Gastroesophageal sphincter (tissue), 4 donors: ENCODE measurements around the gene CRCP. TPM values are rescaled to one million over a fixed set of nuclear protein-coding genes. Genes with fewer than 3 reads are reported as not detected.
"Not testable (repeated sequence)": the region's sequence is repeated elsewhere in the genome, so short reads cannot be mapped to it uniquely, and the experiment has no call there.

Experiments
- ATAC-seq: fragments of 150-250 bp; one replicate; pipeline ENCODE4 v1.9.1; 2016; ENCODE audit warnings: mild to moderate bottlenecking, moderate library complexity
- H3K27ac ChIP-seq, 4 donors: fragments of 200-600 bp; sonication (generic) in 3 of 4; 1 replicate in 3 of 4; 2 replicates in 1 of 4; pipeline ENCODE4 v1.5.1; 2016 to 2019
- H3K27me3 ChIP-seq: fragments of 200-600 bp; sonication (generic); one replicate; pipeline ENCODE4 v1.5.1; 2019
- H3K36me3 ChIP-seq, 2 donors: fragments of 200-600 bp; sonication (generic); one replicate each; pipeline ENCODE4 v1.5.1; 2019; ENCODE audit warnings: control low read depth in 1 of 2
- H3K4me1 ChIP-seq, 3 donors: fragments of 200-600 bp; sonication (generic); 1 replicate in 2 of 3; 2 replicates in 1 of 3; pipeline ENCODE4 v1.5.1; 2016 to 2019; ENCODE audit warnings: control low read depth in 2 of 3
- H3K4me3 ChIP-seq, 2 donors: fragments of 200-600 bp; sonication (generic); one replicate each; pipeline ENCODE4 v1.5.1; 2019; ENCODE audit warnings: mild to moderate bottlenecking in 1 of 2, moderate library complexity in 1 of 2
- H3K9me3 ChIP-seq, 3 donors: fragments of 200-600 bp; sonication (generic); one replicate each; pipeline ENCODE4 v1.5.1; 2017 to 2019; ENCODE audit warnings: control low read depth in 2 of 3
- EP300 ChIP-seq: sonication (generic); formaldehyde crosslinking; IDR thresholded peaks from one replicate; pipeline ENCODE4 v1.6.1; 2017; ENCODE audit warnings: antibody characterized with exemption, mild to moderate bottlenecking
- POLR2A ChIP-seq, 2 donors: fragments of 450-650 bp; IDR thresholded peaks; one replicate each; pipeline ENCODE4 v1.6.1; 2017; ENCODE audit warnings: antibody characterized with exemption in 2 of 2, mild to moderate bottlenecking in 2 of 2, moderate library complexity in 1 of 2
- POLR2AphosphoS5 ChIP-seq: sonication (generic); formaldehyde crosslinking; IDR thresholded peaks from one replicate; pipeline ENCODE4 v1.6.1; 2017; ENCODE audit warnings: antibody characterized with exemption
- WGBS, 2 donors: methylation state at CpG; one replicate each; pipeline ENCODE4 v1.1.5; 2018; ENCODE audit warnings: low coverage in 1 of 2; 5-methylcytosine and 5-hydroxymethylcytosine counted together
- total RNA-seq, 4 donors: library from RNA; depleted of rRNA; stranded (reverse); fragments of >200 nt; gene quantifications; one replicate each; pipeline ENCODE4 v1.1.0, GENCODE V29; 2016
- TF ChIP-seq, protein P1 (sequence below), 4 experiments: fragments of 200-600 bp in 2 of 4; fragments of 450-650 bp in 2 of 4; sonication (generic) in 1 of 4; IDR thresholded peaks; one replicate each; pipeline ENCODE4 v1.5.1; 2017 to 2019; ENCODE audit warnings: antibody characterized with exemption in 4 of 4, mild to moderate bottlenecking in 2 of 4, moderate library complexity in 2 of 4

The CRCP gene
- 10 to 100 TPM; 42.8 to 75.8 (median 59.0) TPM for total RNA-seq

DNA sequence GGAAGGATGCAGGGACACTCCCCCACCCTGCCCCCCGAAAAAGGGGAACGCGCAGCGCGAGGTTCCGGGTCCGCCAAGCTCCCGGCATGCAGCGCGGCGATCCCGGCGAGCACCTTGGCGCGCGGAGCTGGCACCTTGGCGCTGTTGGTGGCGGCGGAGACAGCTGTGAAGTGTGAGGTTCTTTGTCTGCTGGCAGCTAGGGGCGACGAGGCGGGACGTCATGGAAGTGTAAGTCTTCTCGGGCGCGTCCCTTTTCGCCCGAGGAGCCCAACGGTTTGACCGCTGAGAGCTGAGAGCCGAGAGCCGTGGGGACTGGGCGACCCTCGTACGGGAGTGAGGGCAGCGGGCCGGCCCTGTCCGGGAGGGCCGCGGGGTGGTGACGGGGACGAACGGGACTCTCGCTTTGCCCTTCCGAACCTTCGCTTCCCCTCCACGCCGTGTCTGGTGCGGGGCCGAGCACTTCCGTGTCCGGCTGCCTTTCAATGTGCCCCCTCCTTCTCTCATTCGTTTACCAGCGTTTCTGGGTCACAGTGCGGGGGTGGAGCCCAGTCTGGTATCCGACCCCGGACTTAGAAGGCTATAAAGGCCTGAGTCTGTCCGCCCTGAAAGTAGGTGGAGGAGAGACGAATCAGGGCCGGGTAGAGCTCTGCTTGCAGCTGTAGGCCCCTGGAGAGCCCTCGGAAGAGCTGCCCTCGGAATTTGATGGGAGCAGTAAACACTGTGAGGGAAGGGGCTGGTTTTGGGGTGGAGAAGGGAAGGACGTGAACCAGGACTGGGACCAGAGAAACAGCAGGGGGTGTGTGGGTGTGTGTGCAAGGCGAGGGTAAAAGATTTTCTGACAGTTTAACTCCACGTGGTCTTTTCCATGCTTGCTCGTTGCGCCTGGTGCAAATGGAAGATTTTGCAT, at the start of gene CRCP:
Gene CRCP (plus strand): TSS at position 105 of the 907 bp plus-strand sequence. CDS start 116 bp downstream, at position 221.
- peak; percentile 92 for ATAC-seq
- H3K36me3 ChIP-seq: peaks cover 0 to 17% of the 10 kb centered on the region in 2 donors
- peak within 1 kb of the TSS; percentile 89 to 98 (median 98) for H3K27ac ChIP-seq
- whole genome bisulfite sequencing, 2 donors: 0% methylated on average over 6 to 53 of the region's 67 CpGs
- no peaks in the 10 kb centered on the region for H3K9me3 ChIP-seq
- H3K4me3 ChIP-seq: peak within 1 kb of the TSS; percentile 70 to 92
- TF ChIP-seq, protein P1, sequence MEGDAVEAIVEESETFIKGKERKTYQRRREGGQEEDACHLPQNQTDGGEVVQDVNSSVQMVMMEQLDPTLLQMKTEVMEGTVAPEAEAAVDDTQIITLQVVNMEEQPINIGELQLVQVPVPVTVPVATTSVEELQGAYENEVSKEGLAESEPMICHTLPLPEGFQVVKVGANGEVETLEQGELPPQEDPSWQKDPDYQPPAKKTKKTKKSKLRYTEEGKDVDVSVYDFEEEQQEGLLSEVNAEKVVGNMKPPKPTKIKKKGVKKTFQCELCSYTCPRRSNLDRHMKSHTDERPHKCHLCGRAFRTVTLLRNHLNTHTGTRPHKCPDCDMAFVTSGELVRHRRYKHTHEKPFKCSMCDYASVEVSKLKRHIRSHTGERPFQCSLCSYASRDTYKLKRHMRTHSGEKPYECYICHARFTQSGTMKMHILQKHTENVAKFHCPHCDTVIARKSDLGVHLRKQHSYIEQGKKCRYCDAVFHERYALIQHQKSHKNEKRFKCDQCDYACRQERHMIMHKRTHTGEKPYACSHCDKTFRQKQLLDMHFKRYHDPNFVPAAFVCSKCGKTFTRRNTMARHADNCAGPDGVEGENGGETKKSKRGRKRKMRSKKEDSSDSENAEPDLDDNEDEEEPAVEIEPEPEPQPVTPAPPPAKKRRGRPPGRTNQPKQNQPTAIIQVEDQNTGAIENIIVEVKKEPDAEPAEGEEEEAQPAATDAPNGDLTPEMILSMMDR (IDR thresholded peaks at IDR 0.05): peak in 2 of 4 experiments; percentile 22 to 45
- TF ChIP-seq POLR2AphosphoS5 (peak; percentile 66), EP300 (no peak), POLR2A (IDR thresholded peaks at IDR 0.05) (peak; percentile 33 to 47)
- peaks cover 2 to 56% (median 20%) of the 10 kb centered on the region in 3 donors for H3K4me1 ChIP-seq
- H3K27me3 ChIP-seq: no peaks in the 10 kb centered on the region

DNA sequence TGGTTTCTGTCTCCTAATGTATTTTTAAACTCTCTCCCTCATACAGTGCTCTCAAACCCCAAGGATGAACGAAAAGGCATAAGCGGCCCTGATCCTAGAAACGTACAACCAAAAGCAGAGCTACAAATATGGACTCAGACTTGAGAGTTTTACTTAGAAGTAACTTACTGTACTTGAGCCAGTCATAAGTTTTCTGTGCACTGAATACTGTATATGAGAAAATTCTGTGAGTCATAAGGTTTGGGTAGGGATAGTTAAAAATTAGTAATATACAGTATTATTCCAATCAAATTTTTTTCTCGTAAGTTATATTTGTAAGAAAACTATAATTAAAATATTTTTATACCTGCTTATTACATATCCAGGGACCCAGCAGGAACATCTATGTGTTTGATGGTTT, 44.9 kb upstream of the CRCP start:
- H3K4me3 ChIP-seq: no peak overlapping the region
- H3K36me3 ChIP-seq: no peaks in the 10 kb centered on the region
- H3K27me3 ChIP-seq: no peaks in the 10 kb centered on the region
- no peak for TF ChIP-seq POLR2A (IDR thresholded peaks at IDR 0.05)
- TF ChIP-seq, protein P1 (IDR thresholded peaks at IDR 0.05): no peak
- TF ChIP-seq POLR2AphosphoS5: no peak
- no peak for TF ChIP-seq EP300
- no peak overlapping the region for H3K27ac ChIP-seq
- H3K4me1 ChIP-seq: no peaks in the 10 kb centered on the region
- WGBS, 2 donors: 90 to 98% methylated on average over 4 of the region's 4 CpGs
- H3K9me3 ChIP-seq: no peaks in the 10 kb centered on the region
- ATAC-seq: no peak

DNA sequence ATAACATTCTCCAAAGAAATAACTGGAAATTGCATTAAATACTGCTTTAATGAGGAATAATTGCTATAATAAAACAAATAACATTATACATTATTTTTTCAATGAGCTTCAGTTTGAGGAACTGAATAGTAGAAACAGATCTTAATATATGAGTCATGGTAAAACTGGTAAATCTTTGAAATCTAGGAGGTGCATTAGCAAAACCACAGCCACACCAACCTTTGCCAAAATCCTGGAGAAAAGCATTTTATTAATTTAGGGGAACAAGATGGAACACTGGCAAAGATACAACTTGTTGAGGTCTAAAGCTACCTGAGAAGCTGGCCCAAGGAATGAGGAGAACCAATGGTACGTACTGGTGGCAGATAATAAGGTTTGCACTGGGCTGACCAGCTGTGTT, 44.4 kb upstream of the CRCP start:
- H3K4me1 ChIP-seq: peaks cover 0 to 3% (median 0%) of the 10 kb centered on the region in 3 donors
- no peaks in the 10 kb centered on the region for H3K36me3 ChIP-seq
- no peaks in the 10 kb centered on the region for H3K27me3 ChIP-seq
- TF ChIP-seq POLR2AphosphoS5 (no peak), POLR2A (IDR thresholded peaks at IDR 0.05) (no peak), EP300 (no peak)
- TF ChIP-seq, protein P1 (IDR thresholded peaks at IDR 0.05): no peak
- ATAC-seq: no peak
- H3K27ac ChIP-seq: no peak overlapping the region
- no peaks in the 10 kb centered on the region for H3K9me3 ChIP-seq
- WGBS, 2 donors: 92 to 94% methylated on average over 1 of the region's 1 CpG
- no peak overlapping the region for H3K4me3 ChIP-seq

DNA sequence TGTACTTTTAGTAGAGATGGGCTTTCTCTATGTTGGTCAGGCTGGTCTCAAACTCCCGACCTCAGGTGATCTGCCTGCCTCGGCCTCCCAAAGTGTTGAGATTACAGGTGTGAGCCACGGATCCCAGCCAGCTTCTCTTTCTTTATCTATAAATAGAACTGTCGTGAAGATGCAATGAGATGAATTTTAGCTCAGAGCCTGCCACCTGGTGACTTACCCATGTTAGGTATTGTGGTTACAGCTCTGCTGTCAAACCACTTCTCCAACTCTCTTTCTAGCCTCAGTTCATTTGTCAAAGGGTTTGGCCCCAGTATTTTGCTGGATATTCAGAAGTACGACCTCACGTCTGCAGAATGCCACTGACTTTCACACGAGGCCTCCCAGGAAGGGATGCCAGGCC, 42.4 kb upstream of the CRCP start:
- not testable (repeated sequence) for H3K4me3 ChIP-seq, H3K36me3 ChIP-seq, H3K27ac ChIP-seq, ATAC-seq, H3K27me3 ChIP-seq, H3K9me3 ChIP-seq
- WGBS, 2 donors: 44 to 53% methylated on average over 4 to 7 of the region's 7 CpGs
- H3K4me1 ChIP-seq: peaks cover 0 to 18% (median 11%) of the 10 kb centered on the region in 3 donors

DNA sequence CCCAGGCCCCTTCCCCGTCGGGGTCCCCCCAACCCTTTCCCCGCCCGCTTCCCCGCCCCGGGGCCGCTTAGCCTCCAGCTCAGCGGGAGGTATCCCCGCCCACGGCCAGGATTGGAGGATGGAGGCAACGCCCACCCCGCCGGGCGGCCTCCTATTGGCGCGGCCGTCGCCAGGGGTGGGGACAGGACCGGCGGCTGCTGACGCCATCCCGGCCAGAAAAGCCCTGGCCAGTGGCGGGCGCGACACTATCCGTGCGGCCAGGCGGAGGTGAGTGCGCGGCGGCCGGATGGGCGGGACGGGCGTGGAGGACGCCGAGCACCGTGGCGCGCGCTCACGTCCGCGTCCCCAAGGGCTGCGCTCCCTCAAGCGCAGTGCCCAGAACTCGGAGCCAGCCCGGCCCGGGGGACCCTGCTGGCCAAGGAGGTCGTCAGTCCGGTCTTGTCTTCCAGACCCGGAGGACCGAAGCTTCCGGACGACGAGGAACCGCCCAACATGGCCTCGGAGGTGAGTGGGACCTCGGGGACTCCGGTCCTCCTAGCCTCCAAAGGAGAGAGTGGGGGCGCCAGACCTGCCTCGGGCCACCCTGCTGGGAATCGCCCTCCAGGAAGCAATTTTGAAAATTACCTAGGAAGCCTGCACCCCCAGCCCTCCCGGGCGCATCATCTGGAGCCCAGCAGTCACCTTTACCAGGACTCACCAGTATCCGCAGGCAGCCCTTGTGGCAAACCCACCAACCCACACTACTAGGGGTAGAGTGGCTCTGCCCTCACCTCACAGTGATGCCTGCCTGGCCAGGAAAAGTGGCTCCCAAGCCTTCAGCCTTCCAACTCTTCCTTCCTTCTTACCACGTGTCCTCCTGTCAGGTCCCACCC, 38.8 kb upstream of the CRCP start, which contains the start of gene ASL:
Gene ASL (plus strand): TSS at position 230 of the 872 bp plus-strand sequence. CDS start 263 bp downstream, at position 493.
- H3K27ac ChIP-seq: peak within 1 kb of the TSS in 3 of 4 donors; percentile 71 to 80 (median 78)
- peaks cover 0 to 30% (median 12%) of the 10 kb centered on the region in 3 donors for H3K4me1 ChIP-seq
- no peaks in the 10 kb centered on the region for H3K27me3 ChIP-seq
- ATAC-seq: peak; percentile 99
- WGBS, 2 donors: 0% methylated on average over 1 to 2 of the region's 67 CpGs
- TF ChIP-seq POLR2AphosphoS5 (peak; percentile 86), EP300 (no peak), POLR2A (IDR thresholded peaks at IDR 0.05) (peak; percentile 78 to 81)
- TF ChIP-seq, protein P1 (IDR thresholded peaks at IDR 0.05): peak in 1 of 4 experiments; percentile 25
- H3K4me3 ChIP-seq: peak within 1 kb of the TSS; percentile 65 to 72
- H3K36me3 ChIP-seq: peaks cover 0 to 27% of the 10 kb centered on the region in 2 donors
- H3K9me3 ChIP-seq: no peaks in the 10 kb centered on the region
